ENCODE data around the gene TRPC4.

Gene TRPC4

GRCh38 chr13:37597477-37598025 lies 272.0 kb downstream of the TRPC4 start:
- DNase-seq = no peak

- no peak for DNase-seq
These were observed 272.8 kb downstream of the TRPC4 start for GRCh38 chr13:37596805-37597204.

GRCh38 chr13:37595162-37595561 lies 274.4 kb downstream of the TRPC4 start:
- peak; percentile 53 for DNase-seq

- no peak for DNase-seq
These were observed 275.0 kb downstream of the TRPC4 start for GRCh38 chr13:37594550-37594949.

- peak; percentile 6 for DNase-seq
These were observed 280.2 kb downstream of the TRPC4 start for GRCh38 chr13:37589381-37589780.

- no peak for DNase-seq
These were observed 282.3 kb downstream of the TRPC4 start for GRCh38 chr13:37587236-37587635.
